Loucy (cell line): ENCODE data around the gene ZIC4.

Experiments used
- EZH2phosphoT487 ChIP-seq: fragments of 200-600 bp; IDR thresholded peaks from 2 replicates; pipeline ENCODE4 v1.6.1; 2018; ENCODE audit warnings: antibody characterized with exemption, mild to moderate bottlenecking, moderate library complexity, borderline replicate concordance
- TF ChIP-seq, protein P1 (sequence below): fragments of 200-600 bp; sonication (generic); conservative IDR thresholded peaks from 2 replicates; pipeline ENCODE4 v1.5.1; 2014; ENCODE audit warnings: mild to moderate bottlenecking, antibody characterized with exemption, low read length

DNA sequence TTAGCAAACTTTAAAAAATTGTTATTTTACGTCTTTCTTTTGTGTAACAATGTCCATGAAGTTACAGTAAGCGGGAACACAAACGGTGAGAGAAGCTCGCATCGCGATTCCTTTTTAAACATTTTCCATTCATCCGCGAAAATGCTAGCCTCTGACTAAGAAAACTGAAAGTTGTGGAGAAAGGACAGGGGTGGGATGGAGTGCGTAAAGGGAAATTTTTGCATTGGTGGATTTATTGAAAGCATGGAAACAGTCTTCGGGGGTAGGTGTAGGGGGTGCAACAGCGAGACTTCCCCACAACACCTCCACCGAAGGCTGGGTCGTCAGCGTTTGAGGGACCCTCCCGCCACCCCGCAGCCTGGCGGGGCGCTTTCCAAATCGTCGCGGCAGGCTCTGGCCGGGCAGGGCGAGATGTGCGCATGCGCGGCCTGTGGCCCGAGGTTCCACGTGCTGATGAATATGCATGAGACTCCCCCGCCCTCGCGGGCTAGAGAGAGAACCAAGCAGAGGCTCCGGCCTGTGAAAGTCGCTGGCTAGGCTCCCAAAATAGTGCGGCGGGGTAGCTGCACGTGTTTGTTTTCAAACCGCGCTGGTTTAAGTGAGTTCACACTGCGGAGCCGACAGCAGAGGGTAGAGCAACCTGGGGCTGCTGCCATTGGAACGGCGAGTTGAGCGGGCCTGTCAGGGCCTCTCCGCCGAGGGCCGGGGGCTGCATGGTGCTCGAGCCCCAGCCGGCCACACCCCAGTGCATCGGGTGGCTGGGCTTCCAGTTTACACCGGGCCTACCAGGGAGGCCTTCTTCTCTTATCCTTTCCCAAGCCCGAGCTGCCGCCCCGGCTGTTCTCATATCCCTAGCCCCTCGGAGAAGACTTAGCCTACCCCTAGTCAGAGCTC is 12.7 kb upstream of the ZIC4 start:
- TF ChIP-seq, protein P1, sequence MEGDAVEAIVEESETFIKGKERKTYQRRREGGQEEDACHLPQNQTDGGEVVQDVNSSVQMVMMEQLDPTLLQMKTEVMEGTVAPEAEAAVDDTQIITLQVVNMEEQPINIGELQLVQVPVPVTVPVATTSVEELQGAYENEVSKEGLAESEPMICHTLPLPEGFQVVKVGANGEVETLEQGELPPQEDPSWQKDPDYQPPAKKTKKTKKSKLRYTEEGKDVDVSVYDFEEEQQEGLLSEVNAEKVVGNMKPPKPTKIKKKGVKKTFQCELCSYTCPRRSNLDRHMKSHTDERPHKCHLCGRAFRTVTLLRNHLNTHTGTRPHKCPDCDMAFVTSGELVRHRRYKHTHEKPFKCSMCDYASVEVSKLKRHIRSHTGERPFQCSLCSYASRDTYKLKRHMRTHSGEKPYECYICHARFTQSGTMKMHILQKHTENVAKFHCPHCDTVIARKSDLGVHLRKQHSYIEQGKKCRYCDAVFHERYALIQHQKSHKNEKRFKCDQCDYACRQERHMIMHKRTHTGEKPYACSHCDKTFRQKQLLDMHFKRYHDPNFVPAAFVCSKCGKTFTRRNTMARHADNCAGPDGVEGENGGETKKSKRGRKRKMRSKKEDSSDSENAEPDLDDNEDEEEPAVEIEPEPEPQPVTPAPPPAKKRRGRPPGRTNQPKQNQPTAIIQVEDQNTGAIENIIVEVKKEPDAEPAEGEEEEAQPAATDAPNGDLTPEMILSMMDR = no peak
- no peak for TF ChIP-seq EZH2phosphoT487
